ENCODE results near the gene TTL. TPM values are rescaled to one million over a fixed set of nuclear protein-coding genes. Genes with fewer than 3 reads are reported as not detected.

Gene TTL
- total and polyA plus RNA-seq, 2 of the 13 experiments (the other 11 are each of a cell fraction or from before 2014, with no cell fraction given) = 19.0 to 59.8 TPM

- TF ChIP-seq, protein P1, sequence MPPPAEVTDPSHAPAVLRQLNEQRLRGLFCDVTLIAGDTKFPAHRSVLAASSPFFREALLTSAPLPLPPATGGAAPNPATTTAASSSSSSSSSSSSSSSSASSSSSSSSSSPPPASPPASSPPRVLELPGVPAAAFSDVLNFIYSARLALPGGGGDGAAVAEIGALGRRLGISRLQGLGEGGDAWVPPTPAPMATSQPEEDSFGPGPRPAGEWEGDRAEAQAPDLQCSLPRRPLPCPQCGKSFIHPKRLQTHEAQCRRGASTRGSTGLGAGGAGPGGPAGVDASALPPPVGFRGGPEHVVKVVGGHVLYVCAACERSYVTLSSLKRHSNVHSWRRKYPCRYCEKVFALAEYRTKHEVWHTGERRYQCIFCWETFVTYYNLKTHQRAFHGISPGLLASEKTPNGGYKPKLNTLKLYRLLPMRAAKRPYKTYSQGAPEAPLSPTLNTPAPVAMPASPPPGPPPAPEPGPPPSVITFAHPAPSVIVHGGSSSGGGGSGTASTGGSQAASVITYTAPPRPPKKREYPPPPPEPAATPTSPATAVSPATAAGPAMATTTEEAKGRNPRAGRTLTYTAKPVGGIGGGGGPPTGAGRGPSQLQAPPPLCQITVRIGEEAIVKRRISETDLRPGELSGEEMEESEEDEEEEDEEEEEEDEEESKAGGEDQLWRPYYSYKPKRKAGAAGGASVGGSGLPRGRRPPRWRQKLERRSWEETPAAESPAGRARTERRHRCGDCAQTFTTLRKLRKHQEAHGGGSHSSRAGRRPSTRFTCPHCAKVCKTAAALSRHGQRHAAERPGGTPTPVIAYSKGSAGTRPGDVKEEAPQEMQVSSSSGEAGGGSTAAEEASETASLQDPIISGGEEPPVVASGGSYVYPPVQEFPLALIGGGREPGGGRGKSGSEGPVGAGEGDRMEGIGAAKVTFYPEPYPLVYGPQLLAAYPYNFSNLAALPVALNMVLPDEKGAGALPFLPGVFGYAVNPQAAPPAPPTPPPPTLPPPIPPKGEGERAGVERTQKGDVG (CRISPR knock-in tag; IDR thresholded peaks at IDR 0.05; ENCODE audit: borderline replicate concordance) = no peak
These were observed 7.0 kb upstream of the TTL start (continued) for GRCh38 chr2:112474844-112475486.

- BruUV-seq (replicated peaks) = no TSS peak
- no peak overlapping the region for H2AFZ ChIP-seq (ENCODE audit: low read length)
- in situ Hi-C loops (cut with HindIII; ENCODE audit: extremely low pct_ligation_motif_present, low pct_unique_long_range_greater_than_20kb) (no loop called here), intact Hi-C loops (cut with micrococcal nuclease; ENCODE audit: unreplicated experiment) (no loop called here)
- 31% methylated on average over 7 of the region's 7 CpGs for WGBS (ENCODE audit: low lambda C conversion rate)
- FAIRE-seq (no peak), ATAC-seq (no peak), DNase-seq (ENCODE audit: low spot score) (no peak)
- no peaks in the 10 kb centered on the region for H3K79me2 ChIP-seq (ENCODE audit: insufficient read depth, low read length)
- CTCF ChIA-PET (ENCODE audit: low intra/inter-chr PET ratio, low total read pairs) = no interaction called here
- H3K4me2 ChIP-seq (ENCODE audit: low read depth, low read length) = peak overlapping the region; percentile 25
- H3K27me3 ChIP-seq (ENCODE audit: control insufficient read depth in 1 of 2, insufficient read depth in 2 of 2, low read length in 2 of 2) = no peaks in the 10 kb centered on the region; a peak in 1 of 5 replicates
- no peaks in the 10 kb centered on the region for H4K20me1 ChIP-seq (ENCODE audit: insufficient read depth, low read length)
- H3K9ac ChIP-seq (ENCODE audit: insufficient read depth, low read depth, low read length) = no peak overlapping the region
- POLR2A ChIA-PET = no interaction called here
- H3K9me3 ChIP-seq (ENCODE audit: low read length) = no peaks in the 10 kb centered on the region
- H3K27ac ChIP-seq (ENCODE audit: extremely low read length, insufficient read depth, low read length) = no peak overlapping the region
- no peak overlapping the region for H3K4me3 ChIP-seq (replicated peaks in 1 of 3; ENCODE audit: insufficient read depth in 1 of 3, low read depth in 2 of 3, low read length in 3 of 3)
- peaks cover 31% of the 10 kb centered on the region for H3K4me1 ChIP-seq (ENCODE audit: insufficient read depth, low read length)
- no peaks in the 10 kb centered on the region for H3K36me3 ChIP-seq (replicated peaks in 1 of 2; ENCODE audit: control insufficient read depth in 1 of 2, insufficient read depth in 2 of 2, low read length in 2 of 2)
- TF ChIP-seq ZNF768 (CRISPR knock-in tag; IDR thresholded peaks at IDR 0.05) = 0 out of 2 replicates have a peak, but pooled peaks have one; percentile 18
- TF ChIP-seq, protein P2, sequence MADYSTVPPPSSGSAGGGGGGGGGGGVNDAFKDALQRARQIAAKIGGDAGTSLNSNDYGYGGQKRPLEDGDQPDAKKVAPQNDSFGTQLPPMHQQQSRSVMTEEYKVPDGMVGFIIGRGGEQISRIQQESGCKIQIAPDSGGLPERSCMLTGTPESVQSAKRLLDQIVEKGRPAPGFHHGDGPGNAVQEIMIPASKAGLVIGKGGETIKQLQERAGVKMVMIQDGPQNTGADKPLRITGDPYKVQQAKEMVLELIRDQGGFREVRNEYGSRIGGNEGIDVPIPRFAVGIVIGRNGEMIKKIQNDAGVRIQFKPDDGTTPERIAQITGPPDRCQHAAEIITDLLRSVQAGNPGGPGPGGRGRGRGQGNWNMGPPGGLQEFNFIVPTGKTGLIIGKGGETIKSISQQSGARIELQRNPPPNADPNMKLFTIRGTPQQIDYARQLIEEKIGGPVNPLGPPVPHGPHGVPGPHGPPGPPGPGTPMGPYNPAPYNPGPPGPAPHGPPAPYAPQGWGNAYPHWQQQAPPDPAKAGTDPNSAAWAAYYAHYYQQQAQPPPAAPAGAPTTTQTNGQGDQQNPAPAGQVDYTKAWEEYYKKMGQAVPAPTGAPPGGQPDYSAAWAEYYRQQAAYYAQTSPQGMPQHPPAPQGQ (CRISPR knock-in tag; IDR thresholded peaks at IDR 0.05; ENCODE audit: borderline replicate concordance) = no peak
- no peak for TF ChIP-seq MYPOP (CRISPR knock-in tag; IDR thresholded peaks at IDR 0.05)
- TF ChIP-seq ZSCAN25 (CRISPR knock-in tag; IDR thresholded peaks at IDR 0.05) = no peak
- TF ChIP-seq ZNF512 (CRISPR knock-in tag; IDR thresholded peaks at IDR 0.05) = no peak
- no peak for TF ChIP-seq JDP2 (CRISPR knock-in tag; IDR thresholded peaks at IDR 0.05; ENCODE audit: borderline replicate concordance)
- no peak for TF ChIP-seq RCOR2 (CRISPR knock-in tag; IDR thresholded peaks at IDR 0.05)
- TF ChIP-seq KLF13 (CRISPR knock-in tag; IDR thresholded peaks at IDR 0.05) = no peak
- TF ChIP-seq EED (CRISPR knock-in tag; IDR thresholded peaks at IDR 0.05) = no peak
These were observed 5.5 kb upstream of the TTL start for GRCh38 chr2:112476434-112476833.
